IMR-90 (cell line): ENCODE measurements around the gene ANO2. TPM values are rescaled to one million over a fixed set of nuclear protein-coding genes. Genes with fewer than 3 reads are reported as not detected.

Experiments
- ATAC-seq: fragments of 200-7000 bp; cut with Tn5 transposase; 2 replicates; pipeline ENCODE4 v1.9.1; 2020; ENCODE audit warnings: low read depth, mild to moderate bottlenecking, moderate library complexity
- BruUV-seq: library from RNA; stranded (reverse); fragments of 400-500 nt; replicated peaks from 2 replicates; lab custom pipeline; 2021; lab: Mats Ljungman, UMichigan
- CTCF ChIA-PET: fragments of 300-600 bp; formaldehyde crosslinking; extraction: SDS; loops from one replicate; lab custom pipeline; 2021; ENCODE audit warnings: antibody characterized with exemption; lab: Yijun Ruan, JAX
- POLR2A ChIA-PET: fragments of 300-600 bp; sonication (Branson Sonifier 250); formaldehyde crosslinking; loops from one replicate; lab custom pipeline; 2022; ENCODE audit warnings: antibody characterized with exemption; ENCODE audit not compliant: unreplicated experiment; lab: Charles Lee
- DNase-seq: peaks from one replicate; pipeline ENCODE4 v3.0.0; 2013
- H2AFZ ChIP-seq: replicated peaks from 2 replicates; pipeline ENCODE3; 2013; ENCODE audit warnings: low read length, mild to moderate bottlenecking; ENCODE audit not compliant: poor library complexity
- H2AK5ac ChIP-seq: 2 replicates; pipeline ENCODE4 v1.6.1; 2013; ENCODE audit warnings: low read depth, low read length, inconsistent platforms
- H2AK9ac ChIP-seq: replicated peaks from 2 replicates; pipeline ENCODE3; 2013; ENCODE audit warnings: mild to moderate bottlenecking, low read depth, low read length, moderate library complexity; ENCODE audit not compliant: poor library complexity
- H2BK120ac ChIP-seq: 2 replicates; pipeline ENCODE4 v1.6.1; 2013; ENCODE audit warnings: low read depth, low read length, inconsistent platforms
- H2BK15ac ChIP-seq: 3 replicates; pipeline ENCODE4 v1.6.1; 2013; ENCODE audit warnings: low read depth, low read length, inconsistent platforms
- H2BK20ac ChIP-seq: 2 replicates; pipeline ENCODE4 v1.6.1; 2013; ENCODE audit warnings: low read depth, mild to moderate bottlenecking, inconsistent platforms, low read length, moderate library complexity
- H2BK5ac ChIP-seq: 2 replicates; pipeline ENCODE4 v1.6.1; 2013; ENCODE audit warnings: mild to moderate bottlenecking, low read depth, low read length, inconsistent platforms; ENCODE audit not compliant: poor library complexity, severe bottlenecking
- H3K14ac ChIP-seq: replicated peaks from 2 replicates; pipeline ENCODE4 v1.6.1; 2013; ENCODE audit warnings: low read depth, low read length, inconsistent platforms
- H3K18ac ChIP-seq: 2 replicates; pipeline ENCODE4 v1.6.1; 2013; ENCODE audit warnings: low read depth, low read length, control low read depth
- H3K23ac ChIP-seq: 2 replicates; pipeline ENCODE4 v1.6.1; 2013; ENCODE audit warnings: low read depth, low read length, inconsistent platforms
- H3K27ac ChIP-seq: 2 replicates; pipeline ENCODE4 v1.5.1; 2013; ENCODE audit warnings: mild to moderate bottlenecking, control low read depth, low read length; ENCODE audit not compliant: insufficient read depth
- H3K27me3 ChIP-seq: 2 replicates; pipeline ENCODE4 v1.6.1; 2013; ENCODE audit warnings: low read length; ENCODE audit not compliant: control insufficient read depth, insufficient read depth
- H3K36me3 ChIP-seq: 2 replicates; pipeline ENCODE4 v1.6.1; 2013; ENCODE audit warnings: low read length, mixed read lengths; ENCODE audit not compliant: control insufficient read depth, insufficient read depth
- H3K4ac ChIP-seq: 2 replicates; pipeline ENCODE4 v1.6.1; 2013; ENCODE audit warnings: low read depth, low read length, inconsistent platforms
- H3K4me1 ChIP-seq: 2 replicates; pipeline ENCODE4 v1.6.1; 2013; ENCODE audit warnings: low read length, mixed read lengths; ENCODE audit not compliant: control insufficient read depth, insufficient read depth
- H3K4me2 ChIP-seq: 2 replicates; pipeline ENCODE4 v1.6.1; 2013; ENCODE audit warnings: low read depth, mild to moderate bottlenecking, control low read depth, low read length, moderate library complexity
- H3K4me3 ChIP-seq: 2 replicates; pipeline ENCODE4 v1.5.1; 2013; ENCODE audit warnings: low read depth, mild to moderate bottlenecking, control low read depth, low read length, moderate library complexity; ENCODE audit not compliant: insufficient read depth
- H3K56ac ChIP-seq: 2 replicates; pipeline ENCODE4 v1.6.1; 2013; ENCODE audit warnings: low read length, inconsistent platforms; ENCODE audit not compliant: insufficient read depth; ENCODE audit errors: extremely low read depth
- H3K79me1 ChIP-seq, 2 experiments: 2 replicates each; pipeline ENCODE4 v1.6.1; 2013; ENCODE audit warnings: low read length in 2 of 2, inconsistent platforms in 1 of 2, low read depth in 1 of 2
- H3K9ac ChIP-seq: 2 replicates; pipeline ENCODE4 v1.6.1; 2013; ENCODE audit warnings: low read depth, low read length, control low read depth
- H3K9me1 ChIP-seq: 2 replicates; pipeline ENCODE4 v1.6.1; 2013; ENCODE audit warnings: low read length, inconsistent platforms; ENCODE audit not compliant: insufficient read depth
- H3K9me3 ChIP-seq: 2 replicates; pipeline ENCODE4 v1.6.1; 2013; ENCODE audit warnings: low read length; ENCODE audit not compliant: control insufficient read depth, insufficient read depth
- H4K20me1 ChIP-seq: 2 replicates; pipeline ENCODE4 v1.6.1; 2013; ENCODE audit warnings: low read length, inconsistent platforms; ENCODE audit not compliant: insufficient read depth
- H4K5ac ChIP-seq: 2 replicates; pipeline ENCODE4 v1.6.1; 2013; ENCODE audit warnings: mild to moderate bottlenecking, low read depth, low read length, control low read depth
- H4K8ac ChIP-seq, 2 experiments: 2 replicates each; pipeline ENCODE4 v1.6.1; 2013; ENCODE audit warnings: low read depth in 2 of 2, low read length in 2 of 2, control low read depth in 1 of 2, inconsistent platforms in 1 of 2
- H4K91ac ChIP-seq: 2 replicates; pipeline ENCODE4 v1.6.1; 2013; ENCODE audit warnings: low read depth, low read length, inconsistent platforms; ENCODE audit not compliant: insufficient read depth
- BHLHE40 ChIP-seq: fragments of 150-350 bp; IDR thresholded peaks from 2 replicates; pipeline ENCODE4 v1.6.1; 2016; ENCODE audit warnings: mild to moderate bottlenecking, low read depth, low read length
- CEBPB ChIP-seq: IDR thresholded peaks from 2 replicates; pipeline ENCODE4 v1.6.1; 2012; ENCODE audit warnings: low read depth, low read length, improper control_type of control experiment
- CHD1 ChIP-seq: IDR thresholded peaks from 2 replicates; pipeline ENCODE4 v1.6.1; 2012; ENCODE audit warnings: low read depth, low read length, improper control_type of control experiment
- CTCF ChIP-seq: conservative IDR thresholded peaks from 2 replicates; pipeline ENCODE4 v1.5.1; 2012; ENCODE audit warnings: mild to moderate bottlenecking, low read depth, low read length, improper control_type of control experiment
- ELK1 ChIP-seq: fragments of 150-350 bp; IDR thresholded peaks from 2 replicates; pipeline ENCODE4 v1.6.1; 2016; ENCODE audit warnings: low read depth, mild to moderate bottlenecking, low read length, moderate library complexity, borderline replicate concordance
- MAZ ChIP-seq: IDR thresholded peaks from 2 replicates; pipeline ENCODE4 v1.6.1; 2012; ENCODE audit warnings: low read depth, mild to moderate bottlenecking, low read length, improper control_type of control experiment, moderate library complexity, borderline replicate concordance
- MXI1 ChIP-seq: IDR thresholded peaks from 2 replicates; pipeline ENCODE4 v1.6.1; 2012; ENCODE audit warnings: low read depth, mild to moderate bottlenecking, low read length, moderate library complexity, borderline replicate concordance
- NFE2L2 ChIP-seq: fragments of 150-350 bp; IDR thresholded peaks from 2 replicates; pipeline ENCODE4 v1.6.1; 2016; ENCODE audit warnings: low read depth, mild to moderate bottlenecking, low read length
- POLR2A ChIP-seq: IDR thresholded peaks from 2 replicates; pipeline ENCODE4 v1.6.1; 2012; ENCODE audit warnings: mild to moderate bottlenecking, low read depth, low read length
- RAD21 ChIP-seq: IDR thresholded peaks from 2 replicates; pipeline ENCODE4 v1.6.1; 2012; ENCODE audit warnings: low read length, improper control_type of control experiment
- RFX5 ChIP-seq: IDR thresholded peaks from 2 replicates; pipeline ENCODE4 v1.8.0; 2012; ENCODE audit warnings: low read depth, mild to moderate bottlenecking, low read length, moderate library complexity
- SMC3 ChIP-seq: fragments of 150-350 bp; IDR thresholded peaks from 2 replicates; pipeline ENCODE4 v1.6.1; 2016; ENCODE audit warnings: low read depth, mild to moderate bottlenecking, antibody characterized with exemption, low read length, moderate library complexity
- USF2 ChIP-seq: fragments of 150-350 bp; IDR thresholded peaks from 2 replicates; pipeline ENCODE4 v1.6.1; 2017; ENCODE audit warnings: mild to moderate bottlenecking, antibody characterized with exemption, low read length, low read depth
- WGBS, 2 experiments: methylation state at CpG; one replicate each; pipeline versions ENCODE4 v1.1.5 to v1.1.7; 2013; ENCODE audit warnings: missing lambda C conversion rate in 2 of 2; ENCODE audit not compliant: insufficient read length in 1 of 2; ENCODE audit errors: extremely low coverage in 2 of 2; 5-methylcytosine and 5-hydroxymethylcytosine counted together
- dilution Hi-C: fragments of 300-500 bp; cut with HindIII; formaldehyde crosslinking; loops from one replicate; pipeline ENCODE4 v1.14.3; 2018; ENCODE audit warnings: low sequenced_read_pairs; ENCODE audit not compliant: unreplicated experiment
- in situ Hi-C: fragments of 300-500 bp; cut with MboI; formaldehyde crosslinking; loops from 3 replicates; pipeline ENCODE4 v1.14.3; 2019; ENCODE audit warnings: low sequenced_read_pairs, inconsistent platforms, mixed read lengths
- intact Hi-C: fragments of 100-400 bp; cut with micrococcal nuclease; formaldehyde crosslinking; loops from 2 replicates; pipeline ENCODE4 v1.10.0; 2022
- polyA plus RNA-seq, 3 experiments: library from polyadenylated mRNA; depleted of rRNA; stranded (reverse); fragments of >200 nt; gene quantifications; 2 replicates each; pipeline ENCODE4 v1.2.3, GENCODE V29; 2012; ENCODE audit warnings: low replicate concordance in 1 of 3
- total RNA-seq: library from RNA; depleted of rRNA; stranded (reverse); fragments of >200 nt; gene quantifications from 2 replicates; pipeline ENCODE4 v1.2.3, GENCODE V29; 2012

The ANO2 gene
- total and polyA plus RNA-seq, 2 of the 4 experiments (the other 2 are of a cell fraction): 0.22 TPM; not detected in 1

- Histone ChIP-seq H3K14ac (no peak overlapping the region), H3K4ac (no peak overlapping the region), H3K18ac (no peak overlapping the region), H2AK9ac (no peak overlapping the region), H2BK20ac (no peak overlapping the region), H3K79me1 (no peaks in the 10 kb centered on the region), H2BK120ac (no peak overlapping the region), H4K91ac (no peak overlapping the region), H4K5ac (no peak overlapping the region), H3K4me1 (no peaks in the 10 kb centered on the region), H3K27ac (no peak overlapping the region), H3K27me3 (peaks cover 34% of the 10 kb centered on the region), H3K23ac (no peak overlapping the region), H3K9me1 (no peaks in the 10 kb centered on the region), H3K36me3 (no peaks in the 10 kb centered on the region), H2AK5ac (no peak overlapping the region), H4K8ac (no peak overlapping the region), H3K56ac (no peak overlapping the region), H4K20me1 (no peaks in the 10 kb centered on the region), H3K9ac (no peak overlapping the region), H2BK15ac (no peak overlapping the region), H2BK5ac (no peak overlapping the region), H3K4me2 (no peak overlapping the region), H3K4me3 (no peak overlapping the region), H3K9me3 (no peaks in the 10 kb centered on the region), H2AFZ (peak overlapping the region; percentile 85)
- intact Hi-C loops (loop anchor here (1.0 to 5.0 kb wide), 2 partner anchors 74 to 539 kb away; no protein-coding TSS in a partner anchor), in situ Hi-C loops (no loop called here), dilution Hi-C loops (no loop called here)
- ATAC-seq (peak; percentile 99), DNase-seq (peak; percentile 34)
- TF ChIP-seq ELK1: no peak
- TF ChIP-seq POLR2A: no peak
- TF ChIP-seq CEBPB: peak; percentile 47; the same call in 1 of the 2 replicates
- TF ChIP-seq RAD21: peak; percentile 55
- no peak for TF ChIP-seq MAZ
- no peak for TF ChIP-seq USF2
- TF ChIP-seq CHD1: no peak
- TF ChIP-seq MXI1: no peak
- TF ChIP-seq RFX5: no peak
- TF ChIP-seq SMC3: peak; percentile 48; the same call in 1 of the 2 replicates
- no peak for TF ChIP-seq BHLHE40
- TF ChIP-seq NFE2L2: no peak
- peak; percentile 73 for TF ChIP-seq CTCF
- no TSS peak for BruUV-seq
- ChIA-PET CTCF (interaction anchor here (1.0 kb wide), 1 partner anchor 9 kb away, joined by 3 read pairs; no protein-coding TSS in a partner anchor), POLR2A (no interaction called here)
- no CpG with 5 or more reads among the region's 9 CpGs for WGBS, 2 experiments
Observed at GRCh38 chr12:5965950-5966383, 20.9 kb upstream of the ANO2 start.
